Osteoblast (primary cell): ENCODE results near the gene SLC7A8. TPM values are rescaled to one million over a fixed set of nuclear protein-coding genes. Genes with fewer than 3 reads are reported as not detected.

ENCODE experiments used
- DNase-seq: peaks from one replicate; pipeline ENCODE4 v3.0.0; 2011; ENCODE audit warnings: low spot score, mixed read lengths; ENCODE audit not compliant: insufficient read length; ENCODE audit errors: missing footprints
- H2AFZ ChIP-seq: 2 replicates; pipeline ENCODE4 v1.6.0; 2011; ENCODE audit warnings: mild to moderate bottlenecking, low read length
- H3K27ac ChIP-seq: 2 replicates; pipeline ENCODE4 v1.5.1; 2011; ENCODE audit warnings: mild to moderate bottlenecking, low read depth, low read length, moderate library complexity
- H3K27me3 ChIP-seq: 2 replicates; pipeline ENCODE4 v1.6.0; 2012; ENCODE audit warnings: mild to moderate bottlenecking, control low read depth, inconsistent platforms, low read length, moderate library complexity; ENCODE audit not compliant: insufficient read depth
- H3K36me3 ChIP-seq: 2 replicates; pipeline ENCODE4 v1.5.1; 2011; ENCODE audit warnings: mild to moderate bottlenecking, low read length, control low read depth, moderate library complexity; ENCODE audit not compliant: insufficient read depth
- H3K4me1 ChIP-seq: 2 replicates; pipeline ENCODE4 v1.5.1; 2011; ENCODE audit warnings: mild to moderate bottlenecking, low read length, control low read depth, moderate library complexity; ENCODE audit not compliant: insufficient read depth
- H3K4me2 ChIP-seq: 2 replicates; pipeline ENCODE4 v1.6.0; 2011; ENCODE audit warnings: mild to moderate bottlenecking, low read length; ENCODE audit not compliant: insufficient read depth
- H3K4me3 ChIP-seq: fragments of 200-600 bp; sonication (generic); 3 replicates; pipeline ENCODE4 v1.5.1; 2012; ENCODE audit warnings: mild to moderate bottlenecking, low read length, inconsistent platforms; ENCODE audit not compliant: insufficient read depth
- H3K79me2 ChIP-seq: 2 replicates; pipeline ENCODE4 v1.6.0; 2012; ENCODE audit warnings: mild to moderate bottlenecking, low read length, control low read depth, inconsistent platforms; ENCODE audit not compliant: insufficient read depth
- H3K9me3 ChIP-seq: 2 replicates; pipeline ENCODE4 v1.5.1; 2011; ENCODE audit warnings: low read depth, low read length, control low read depth
- H4K20me1 ChIP-seq: 2 replicates; pipeline ENCODE4 v1.6.0; 2012; ENCODE audit warnings: mild to moderate bottlenecking, low read length, control low read depth; ENCODE audit not compliant: insufficient read depth
- CTCF ChIP-seq: IDR thresholded peaks from 2 replicates; pipeline ENCODE4 v1.5.1; 2011; ENCODE audit warnings: mild to moderate bottlenecking, low read depth, low read length, moderate library complexity; ENCODE audit errors: extremely low read depth
- total RNA-seq: library from RNA; depleted of rRNA; stranded (reverse); fragments of >200 nt; gene quantifications from 2 replicates; pipeline ENCODE4 v1.2.3, GENCODE V29; 2012

Gene SLC7A8
- total RNA-seq, 1 donor, result 4.3 TPM

- Histone ChIP-seq H3K27me3 (peaks cover 2% of the 10 kb centered on the region), H2AFZ (no peak overlapping the region), H3K4me3 (no peak overlapping the region), H3K4me2 (no peak overlapping the region), H3K9me3 (no peaks in the 10 kb centered on the region), H3K79me2 (no peaks in the 10 kb centered on the region), H3K36me3 (no peaks in the 10 kb centered on the region), H3K4me1 (peaks cover 6% of the 10 kb centered on the region), H4K20me1 (no peaks in the 10 kb centered on the region), H3K27ac (no peak overlapping the region)
- no peak for DNase-seq
- TF ChIP-seq CTCF, result no peak
Observed at GRCh38 chr14:23137813-23138535, 45.5 kb downstream of the SLC7A8 start.

- no peak for DNase-seq
- Histone ChIP-seq H4K20me1 (no peaks in the 10 kb centered on the region), H3K36me3 (no peaks in the 10 kb centered on the region), H2AFZ (no peak overlapping the region), H3K27ac (no peak overlapping the region), H3K27me3 (no peaks in the 10 kb centered on the region), H3K4me1 (peaks cover 6% of the 10 kb centered on the region), H3K4me3 (no peak overlapping the region), H3K4me2 (no peak overlapping the region), H3K9me3 (no peaks in the 10 kb centered on the region), H3K79me2 (no peaks in the 10 kb centered on the region)
- TF ChIP-seq CTCF, result no peak
Observed at GRCh38 chr14:23137192-23137812, 46.2 kb downstream of the SLC7A8 start.

GRCh38 chr14:23136566-23137133, 46.8 kb downstream of the SLC7A8 start:
- no peak overlapping the region for H2AFZ ChIP-seq
- H3K36me3 ChIP-seq, result no peaks in the 10 kb centered on the region
- H3K79me2 ChIP-seq, result no peaks in the 10 kb centered on the region
- H4K20me1 ChIP-seq, result no peaks in the 10 kb centered on the region
- H3K4me3 ChIP-seq, result no peak overlapping the region
- TF ChIP-seq CTCF, result no peak
- DNase-seq, result no peak
- no peak overlapping the region for H3K27ac ChIP-seq
- H3K4me1 ChIP-seq, result no peaks in the 10 kb centered on the region
- H3K4me2 ChIP-seq, result no peak overlapping the region
- no peaks in the 10 kb centered on the region for H3K27me3 ChIP-seq
- no peaks in the 10 kb centered on the region for H3K9me3 ChIP-seq

- Histone ChIP-seq H3K4me3 (no peak overlapping the region), H3K36me3 (no peaks in the 10 kb centered on the region), H3K4me1 (no peaks in the 10 kb centered on the region), H4K20me1 (no peaks in the 10 kb centered on the region), H2AFZ (no peak overlapping the region), H3K27me3 (peaks cover 3% of the 10 kb centered on the region), H3K79me2 (no peaks in the 10 kb centered on the region), H3K9me3 (no peaks in the 10 kb centered on the region), H3K4me2 (no peak overlapping the region), H3K27ac (no peak overlapping the region)
- TF ChIP-seq CTCF, result no peak
- no peak for DNase-seq
Observed at GRCh38 chr14:23132970-23133369, 50.5 kb downstream of the SLC7A8 start.
